H4 (cell line): ENCODE measurements around the gene MRPL52. TPM values are rescaled to one million over a fixed set of nuclear protein-coding genes. Genes with fewer than 3 reads are reported as not detected.
"Not testable (repeated sequence)": the region's sequence is repeated elsewhere in the genome, so short reads cannot be mapped to it uniquely, and the experiment has no call there.

Experiments used
- DNase-seq: peaks from one replicate; pipeline ENCODE4 v3.0.0-alpha.2; 2015; ENCODE audit warnings: low spot score
- total RNA-seq: library from RNA; depleted of rRNA; stranded (reverse); fragments of >200 nt; shearing (Covaris generic); gene quantifications from 2 replicates; pipeline ENCODE4 v1.2.3, GENCODE V29; 2014

The MRPL52 gene
- total RNA-seq, 1 experiment from 2014 or later = 189 TPM

GRCh38 chr14:22837750-22838538 is 8.3 kb downstream of the MRPL52 start:
- DNase-seq = peak; percentile 24

- peak; percentile 75 for DNase-seq
These were observed 8.9 kb downstream of the MRPL52 start for GRCh38 chr14:22838631-22839041.

GRCh38 chr14:22839159-22839779 is 9.6 kb downstream of the MRPL52 start:
- DNase-seq = no peak

- no peak for DNase-seq
These were observed 11.6 kb downstream of the MRPL52 start for GRCh38 chr14:22841311-22841710.

GRCh38 chr14:22841769-22842168 is 12.1 kb downstream of the MRPL52 start:
- DNase-seq = no peak

- DNase-seq = no peak
These were observed 12.8 kb downstream of the MRPL52 start for GRCh38 chr14:22842211-22843122.

GRCh38 chr14:22843123-22843925 is 13.6 kb downstream of the MRPL52 start:
- no peak for DNase-seq

- DNase-seq = no peak
These were observed 14.8 kb downstream of the MRPL52 start for GRCh38 chr14:22844221-22845102.

GRCh38 chr14:22845103-22845394 is 15.4 kb downstream of the MRPL52 start:
- DNase-seq = no peak

- no peak for DNase-seq
These were observed 16.3 kb downstream of the MRPL52 start for GRCh38 chr14:22845821-22846625.

- DNase-seq = no peak
These were observed 17.2 kb downstream of the MRPL52 start for GRCh38 chr14:22846811-22847307.

GRCh38 chr14:22847661-22848341 is 18.1 kb downstream of the MRPL52 start:
- DNase-seq = peak; percentile 43

- DNase-seq = peak; percentile 95
These were observed 18.9 kb downstream of the MRPL52 start for GRCh38 chr14:22848351-22849164.

GRCh38 chr14:22849212-22849819 is 19.6 kb downstream of the MRPL52 start:
- DNase-seq = no peak

GRCh38 chr14:22850944-22851764 is 21.5 kb downstream of the MRPL52 start:
- DNase-seq = peak; percentile 78

GRCh38 chr14:22852178-22852577 is 22.5 kb downstream of the MRPL52 start:
- DNase-seq = not testable (repeated sequence)

GRCh38 chr14:22852599-22852939 is 22.9 kb downstream of the MRPL52 start:
- DNase-seq = no peak
